Lung (tissue), 12 donors: Measurements from ENCODE around the gene AOC2. TPM values are rescaled to one million over a fixed set of nuclear protein-coding genes. Genes with fewer than 3 reads are reported as not detected.
A peak's percentile ranks its signal among the peaks of the same experiment; 100 is the strongest.
"Not testable (repeated sequence)": the region's sequence is repeated elsewhere in the genome, so short reads cannot be mapped to it uniquely, and the experiment has no call there.

Experiments used
- ATAC-seq: fragments of 200-7000 bp; cut with Tn5 transposase; one replicate; pipeline ENCODE4 v1.9.1; 2020; ENCODE audit warnings: moderate number of reproducible peaks; ENCODE audit not compliant: insufficient read depth, low FRiP score
- DNase-seq, 3 donors: peaks; one replicate each; pipeline ENCODE4 v3.0.0-alpha.2; 2013 to 2017
- H3K27ac ChIP-seq, 2 donors: one replicate each; pipeline ENCODE4 v1.5.1; 2013; ENCODE audit warnings: mild to moderate bottlenecking in 2 of 2, moderate library complexity in 2 of 2, control low read depth in 1 of 2, inconsistent platforms in 1 of 2, low read depth in 1 of 2, low read length in 1 of 2
- H3K27me3 ChIP-seq, 3 donors: one replicate each; pipeline ENCODE4 v1.5.1; 2013; ENCODE audit warnings: low read length in 2 of 3; ENCODE audit not compliant: control insufficient read depth in 3 of 3, insufficient read depth in 3 of 3
- H3K36me3 ChIP-seq, 4 donors: one replicate each; pipeline ENCODE4 v1.5.1; 2013; ENCODE audit warnings: low read length in 4 of 4, mild to moderate bottlenecking in 1 of 4, moderate library complexity in 1 of 4; ENCODE audit not compliant: control insufficient read depth in 4 of 4, insufficient read depth in 4 of 4
- H3K4me1 ChIP-seq, 5 donors: one replicate each; pipeline ENCODE4 v1.5.1; 2013; ENCODE audit warnings: low read length in 5 of 5, mild to moderate bottlenecking in 2 of 5, moderate library complexity in 1 of 5; ENCODE audit not compliant: control insufficient read depth in 5 of 5, insufficient read depth in 5 of 5
- H3K4me3 ChIP-seq: one replicate; pipeline ENCODE4 v1.5.1; 2013; ENCODE audit warnings: mild to moderate bottlenecking, control low read depth, moderate library complexity
- H3K9ac ChIP-seq, 2 donors: one replicate each; pipeline ENCODE4 v1.5.1; 2013; ENCODE audit warnings: low read length in 2 of 2, control low read depth in 1 of 2; ENCODE audit not compliant: insufficient read depth in 1 of 2
- H3K9me3 ChIP-seq, 4 donors: one replicate each; pipeline ENCODE4 v1.5.1; 2013; ENCODE audit warnings: low read length in 3 of 4, mild to moderate bottlenecking in 1 of 4, moderate library complexity in 1 of 4; ENCODE audit not compliant: control insufficient read depth in 4 of 4, insufficient read depth in 3 of 4
- WGBS, 2 donors: extraction: QIAGEN DNeasy Blood & Tissue Kit; methylation state at CpG; one replicate each; pipeline ENCODE4 v1.1.7; 2013; 5-methylcytosine and 5-hydroxymethylcytosine counted together
- polyA plus RNA-seq, 2 donors: library from polyadenylated mRNA; stranded (reverse); fragments of 200-250 nt; gene quantifications; one replicate each; pipeline ENCODE4 v1.2.1, GENCODE V29; 2013
- total RNA-seq, 2 donors: library from RNA; depleted of rRNA in 1 of 2; stranded (reverse); fragments of >200 nt in 1 of 2; gene quantifications; one replicate each; pipeline ENCODE4 v1.2.1, GENCODE V29; 2014 to 2021
- TF ChIP-seq, protein P1 (sequence below): IDR thresholded peaks from 2 replicates; pipeline ENCODE4 v1.5.1; 2012; ENCODE audit warnings: mild to moderate bottlenecking; ENCODE audit errors: control extremely low read depth, extremely low read depth
- donor health status: control.
- donor health status: control.
- donor health status: Bipolar disorder and iron deficiency.
- donor health status: healthy.
- donor health status: DM: yes; HTN: yes; CAD: no.

Gene AOC2
- total and polyA plus RNA-seq, 4 donors: 1.5 to 2.4 (median 1.6) TPM

- DNase-seq (no peak), ATAC-seq (no peak)
- TF ChIP-seq, protein P1, sequence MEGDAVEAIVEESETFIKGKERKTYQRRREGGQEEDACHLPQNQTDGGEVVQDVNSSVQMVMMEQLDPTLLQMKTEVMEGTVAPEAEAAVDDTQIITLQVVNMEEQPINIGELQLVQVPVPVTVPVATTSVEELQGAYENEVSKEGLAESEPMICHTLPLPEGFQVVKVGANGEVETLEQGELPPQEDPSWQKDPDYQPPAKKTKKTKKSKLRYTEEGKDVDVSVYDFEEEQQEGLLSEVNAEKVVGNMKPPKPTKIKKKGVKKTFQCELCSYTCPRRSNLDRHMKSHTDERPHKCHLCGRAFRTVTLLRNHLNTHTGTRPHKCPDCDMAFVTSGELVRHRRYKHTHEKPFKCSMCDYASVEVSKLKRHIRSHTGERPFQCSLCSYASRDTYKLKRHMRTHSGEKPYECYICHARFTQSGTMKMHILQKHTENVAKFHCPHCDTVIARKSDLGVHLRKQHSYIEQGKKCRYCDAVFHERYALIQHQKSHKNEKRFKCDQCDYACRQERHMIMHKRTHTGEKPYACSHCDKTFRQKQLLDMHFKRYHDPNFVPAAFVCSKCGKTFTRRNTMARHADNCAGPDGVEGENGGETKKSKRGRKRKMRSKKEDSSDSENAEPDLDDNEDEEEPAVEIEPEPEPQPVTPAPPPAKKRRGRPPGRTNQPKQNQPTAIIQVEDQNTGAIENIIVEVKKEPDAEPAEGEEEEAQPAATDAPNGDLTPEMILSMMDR: no peak
- no peaks in the 10 kb centered on the region for H3K9me3 ChIP-seq
- peak overlapping the region; percentile 40 for H3K4me3 ChIP-seq
- H3K9ac ChIP-seq: peak overlapping the region in 1 of 2 donors; percentile 90
- WGBS, 2 donors: 55 to 72% methylated on average over 5 of the region's 5 CpGs
- peaks cover 5 to 75% (median 18%) of the 10 kb centered on the region in 5 donors for H3K4me1 ChIP-seq
- peak overlapping the region in 1 of 2 donors; percentile 55 for H3K27ac ChIP-seq
- H3K36me3 ChIP-seq: peaks cover 0 to 13% (median 1%) of the 10 kb centered on the region in 4 donors
- no peaks in the 10 kb centered on the region for H3K27me3 ChIP-seq
These were observed 9.2 kb downstream of the AOC2 start for GRCh38 chr17:42853597-42853967.

DNA sequence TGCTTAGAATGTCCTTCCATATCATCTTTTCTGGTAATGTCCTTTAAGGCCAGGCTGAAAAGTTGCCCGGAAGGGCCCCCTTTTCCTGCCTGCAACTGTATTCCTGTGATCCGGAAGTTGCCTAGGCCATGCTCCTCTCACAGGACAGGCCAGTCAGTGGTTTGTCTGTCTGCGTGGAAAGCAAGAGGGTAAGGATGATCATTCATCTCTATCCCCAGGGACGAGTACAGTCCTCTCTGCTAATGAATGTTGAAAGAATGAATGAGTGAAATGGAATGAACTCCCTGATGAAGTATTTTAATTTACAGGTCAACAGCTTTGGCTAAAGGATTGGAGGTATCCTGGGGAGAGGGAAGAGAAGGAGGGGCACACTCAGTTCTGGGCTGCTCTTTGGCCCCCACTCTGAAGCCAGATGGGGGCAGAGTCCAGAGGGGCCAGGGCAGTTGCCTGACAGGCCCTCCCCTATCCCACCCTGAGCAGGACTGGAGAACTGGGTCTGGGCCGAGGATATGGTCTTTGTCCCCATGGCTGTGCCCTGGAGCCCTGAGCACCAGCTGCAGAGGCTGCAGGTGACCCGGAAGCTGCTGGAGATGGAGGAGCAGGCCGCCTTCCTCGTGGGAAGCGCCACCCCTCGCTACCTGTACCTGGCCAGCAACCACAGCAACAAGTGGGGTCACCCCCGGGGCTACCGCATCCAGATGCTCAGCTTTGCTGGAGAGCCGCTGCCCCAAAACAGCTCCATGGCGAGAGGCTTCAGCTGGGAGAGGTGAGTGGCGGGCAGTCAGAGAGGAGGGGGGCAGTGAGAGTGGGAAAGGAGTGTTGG, 9.8 kb downstream of the AOC2 start:
- H3K9ac ChIP-seq: peak overlapping the region in 1 of 2 donors; percentile 90
- DNase-seq (no peak), ATAC-seq (no peak)
- H3K9me3 ChIP-seq: no peaks in the 10 kb centered on the region
- peaks cover 5 to 74% (median 16%) of the 10 kb centered on the region in 5 donors for H3K4me1 ChIP-seq
- TF ChIP-seq, protein P1: no peak
- H3K36me3 ChIP-seq: peaks cover 0 to 13% (median 2%) of the 10 kb centered on the region in 4 donors
- peak overlapping the region in 1 of 2 donors; percentile 46 for H3K27ac ChIP-seq
- H3K27me3 ChIP-seq: no peaks in the 10 kb centered on the region
- H3K4me3 ChIP-seq: peak overlapping the region; percentile 40
- WGBS, 2 donors: 75 to 81% methylated on average over 15 of the region's 15 CpGs

DNA sequence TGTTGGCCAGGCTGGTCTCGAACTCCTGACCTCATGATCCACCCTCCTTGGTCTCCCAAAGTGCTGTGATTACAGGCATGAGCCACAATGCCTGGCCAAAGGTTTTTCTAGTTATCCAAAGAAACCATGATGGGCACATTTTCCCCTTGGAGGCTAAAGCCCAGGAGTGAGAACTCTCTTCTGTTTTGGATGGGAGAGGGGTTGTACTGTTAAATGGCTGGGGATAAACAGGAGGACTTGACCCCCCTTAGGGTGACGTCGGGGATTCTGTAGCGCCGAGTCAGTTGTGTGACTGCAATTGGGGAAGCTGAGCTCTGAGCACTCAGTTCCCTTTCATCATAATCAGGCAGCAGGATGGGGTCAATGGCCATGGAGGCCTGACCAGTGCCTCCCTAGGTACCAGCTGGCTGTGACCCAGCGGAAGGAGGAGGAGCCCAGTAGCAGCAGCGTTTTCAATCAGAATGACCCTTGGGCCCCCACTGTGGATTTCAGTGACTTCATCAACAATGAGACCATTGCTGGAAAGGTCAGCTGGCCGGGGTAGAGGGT, 10.7 kb downstream of the AOC2 start:
- Histone ChIP-seq H3K9me3 (no peaks in the 10 kb centered on the region), H3K4me1 (peaks cover 0 to 65% (median 7%) of the 10 kb centered on the region in 5 donors), H3K36me3 (peaks cover 0 to 13% (median 3%) of the 10 kb centered on the region in 4 donors), H3K27me3 (no peaks in the 10 kb centered on the region), H3K4me3 (no peak overlapping the region), H3K27ac (peak overlapping the region in 1 of 2 donors; percentile 32), H3K9ac (peak overlapping the region in 1 of 2 donors; percentile 47)
- 64 to 67% methylated on average over 8 of the region's 8 CpGs for WGBS, 2 donors
- TF ChIP-seq, protein P1: no peak
- DNase-seq: no peak
- ATAC-seq: no peak

- H3K4me3 ChIP-seq: not testable (repeated sequence)
These were observed 11.7 kb downstream of the AOC2 start for GRCh38 chr17:42856093-42856492.

DNA sequence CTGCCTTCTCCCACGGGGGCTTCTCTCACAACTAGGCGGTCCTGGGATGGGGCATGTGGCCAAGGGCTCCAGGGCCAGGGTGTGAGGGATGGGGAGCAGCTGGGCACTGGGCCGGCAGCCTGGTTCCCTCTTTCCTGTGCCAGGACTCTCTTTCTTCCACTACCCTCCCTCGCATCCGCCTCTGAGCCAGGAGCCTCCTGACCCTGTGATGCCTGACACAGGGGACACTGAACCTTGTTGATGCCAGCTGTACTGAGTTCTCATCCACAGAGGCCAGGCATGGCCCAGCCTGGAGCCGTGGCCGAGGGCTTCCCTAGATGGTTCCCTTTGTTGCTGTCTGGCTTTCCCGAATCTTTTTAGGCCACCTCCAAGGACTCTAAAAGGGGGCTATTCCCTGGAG, 12.1 kb downstream of the AOC2 start:
- 81 to 90% methylated on average over 6 of the region's 8 CpGs for WGBS, 2 donors
- H3K9me3 ChIP-seq, H3K27me3 ChIP-seq, ATAC-seq, H3K4me3 ChIP-seq: not testable (repeated sequence)
- Histone ChIP-seq H3K36me3 (peaks cover 0 to 13% (median 3%) of the 10 kb centered on the region in 4 donors), H3K27ac (peak overlapping the region in 1 of 2 donors; percentile 4), H3K9ac (peak overlapping the region in 1 of 2 donors; percentile 2), H3K4me1 (peaks cover 0 to 54% (median 7%) of the 10 kb centered on the region in 5 donors)
- DNase-seq: peak; percentile 88 to 90 (median 88)

More at GRCh38 chr17:42856093-42856492, 11.7 kb downstream of the AOC2 start:
- Histone ChIP-seq H3K27ac (peak overlapping the region in 1 of 2 donors; percentile 32), H3K9ac (peak overlapping the region in 1 of 2 donors; percentile 47), H3K36me3 (peaks cover 0 to 13% (median 3%) of the 10 kb centered on the region in 4 donors), H3K4me1 (peaks cover 0 to 57% (median 7%) of the 10 kb centered on the region in 5 donors)
- not testable (repeated sequence) for H3K27me3 ChIP-seq, H3K9me3 ChIP-seq, ATAC-seq
- peak; percentile 83 to 91 (median 87) for DNase-seq
- 75 to 89% methylated on average over 7 to 8 of the region's 8 CpGs for WGBS, 2 donors
